WTC11 (cell line): ENCODE data around the gene FZD10. TPM values are rescaled to one million over a fixed set of nuclear protein-coding genes. Genes with fewer than 3 reads are reported as not detected.

Source experiments
- ATAC-seq: fragments of 200-7000 bp; cut with Tn5 transposase; 2 replicates; pipeline ENCODE4 v1.10.0; 2021; ENCODE audit warnings: mild to moderate bottlenecking, moderate library complexity
- CTCF ChIA-PET: fragments of 300-600 bp; sonication (Branson Sonifier 250); formaldehyde crosslinking; loops from one replicate; lab custom pipeline; 2021; ENCODE audit warnings: antibody characterized with exemption; lab: Charles Lee
- POLR2A ChIA-PET: fragments of 350-600 bp; sonication (Branson Sonifier 250); formaldehyde crosslinking; loops from one replicate; lab custom pipeline; 2021; ENCODE audit warnings: antibody characterized with exemption; lab: Charles Lee
- DNase-seq: peaks from one replicate; pipeline ENCODE4 v3.0.0; 2021; ENCODE audit warnings: low spot score
- H3K27ac Mint-ChIP-seq: 2 replicates; pipeline ENCODE4 v1.8.0; 2021; ENCODE audit warnings: mixed read lengths
- H3K27me3 Mint-ChIP-seq: 2 replicates; pipeline ENCODE4 v1.8.0; 2021; ENCODE audit warnings: low read depth, mild to moderate bottlenecking, moderate library complexity, mixed read lengths
- H3K36me3 Mint-ChIP-seq: 2 replicates; pipeline ENCODE4 v1.8.0; 2021; ENCODE audit warnings: mixed read lengths
- H3K4me1 Mint-ChIP-seq: 2 replicates; pipeline ENCODE4 v1.8.0; 2022; ENCODE audit warnings: mixed read lengths
- H3K4me3 Mint-ChIP-seq: 2 replicates; pipeline ENCODE4 v1.8.0; 2021; ENCODE audit warnings: mild to moderate bottlenecking, moderate library complexity, mixed read lengths
- H3K9me3 Mint-ChIP-seq: 2 replicates; pipeline ENCODE4 v1.8.0; 2021; ENCODE audit warnings: mixed read lengths
- CBFB ChIP-seq: sonication (generic); formaldehyde crosslinking; IDR thresholded peaks from 2 replicates; pipeline ENCODE4 v1.8.1; 2022; ENCODE audit warnings: mild to moderate bottlenecking, low read depth, missing genetic modification reagents
- CDX4 ChIP-seq: fragments of 250-450 bp; sonication (Bioruptor Pico); IDR thresholded peaks from 2 replicates; pipeline ENCODE4 v1.9.0; 2021; ENCODE audit warnings: moderate library complexity, mild to moderate bottlenecking, inconsistent platforms, borderline replicate concordance
- FOXP4 ChIP-seq: sonication (generic); formaldehyde crosslinking; IDR thresholded peaks from 2 replicates; pipeline ENCODE4 v1.8.0; 2022; ENCODE audit warnings: mild to moderate bottlenecking, missing genetic modification reagents
- GABPB1 ChIP-seq: sonication (generic); formaldehyde crosslinking; IDR thresholded peaks from 2 replicates; pipeline ENCODE4 v1.8.1; 2023; ENCODE audit warnings: mild to moderate bottlenecking, missing genetic modification reagents
- HMGA2 ChIP-seq: fragments of 250-450 bp; sonication (Bioruptor Pico); IDR thresholded peaks from 2 replicates; pipeline ENCODE4 v1.4.0; 2021; ENCODE audit warnings: mild to moderate bottlenecking, moderate library complexity
- IRF1 ChIP-seq: sonication (generic); formaldehyde crosslinking; IDR thresholded peaks from 2 replicates; pipeline ENCODE4 v1.8.0; 2023; ENCODE audit warnings: missing genetic modification reagents
- IRF2 ChIP-seq: sonication (generic); formaldehyde crosslinking; IDR thresholded peaks from 2 replicates; pipeline ENCODE4 v1.8.0; 2022; ENCODE audit warnings: low read depth, missing genetic modification reagents, borderline replicate concordance
- MXD4 ChIP-seq: fragments of 250-450 bp; sonication (Bioruptor Pico); IDR thresholded peaks from 2 replicates; pipeline ENCODE4 v1.8.0; 2021; ENCODE audit warnings: mild to moderate bottlenecking, moderate library complexity, borderline replicate concordance
- NFATC4 ChIP-seq: fragments of 250-450 bp; sonication (Bioruptor Pico); IDR thresholded peaks from 2 replicates; pipeline ENCODE4 v1.9.0; 2021; ENCODE audit warnings: mild to moderate bottlenecking
- PRDM15 ChIP-seq: sonication (generic); formaldehyde crosslinking; IDR thresholded peaks from 2 replicates; pipeline ENCODE4 v1.8.0; 2022; ENCODE audit warnings: missing genetic modification reagents
- PRRX2 ChIP-seq: fragments of 250-450 bp; sonication (Bioruptor Pico); IDR thresholded peaks from 2 replicates; pipeline ENCODE4 v1.8.0; 2021; ENCODE audit warnings: mild to moderate bottlenecking
- SMAD3 ChIP-seq: sonication (generic); formaldehyde crosslinking; IDR thresholded peaks from 2 replicates; pipeline ENCODE4 v1.8.0; 2022; ENCODE audit warnings: missing genetic modification reagents, mild to moderate bottlenecking, borderline replicate concordance
- SOX15 ChIP-seq: fragments of 250-450 bp; sonication (Bioruptor Pico); IDR thresholded peaks from 2 replicates; pipeline ENCODE4 v1.9.0; 2021; ENCODE audit warnings: mild to moderate bottlenecking
- STAT6 ChIP-seq: sonication (generic); formaldehyde crosslinking; conservative IDR thresholded peaks from 2 replicates; pipeline ENCODE4 v1.8.1; 2023; ENCODE audit warnings: mild to moderate bottlenecking, low read depth, missing genetic modification reagents, moderate library complexity
- ZMAT4 ChIP-seq: fragments of 250-450 bp; sonication (Bioruptor Pico); IDR thresholded peaks from 2 replicates; pipeline ENCODE4 v1.9.0; 2021; ENCODE audit warnings: mild to moderate bottlenecking
- ZNF396 ChIP-seq: fragments of 250-450 bp; sonication (Bioruptor Pico); IDR thresholded peaks from 2 replicates; pipeline ENCODE4 v1.8.0; 2021; ENCODE audit warnings: mild to moderate bottlenecking, moderate library complexity, borderline replicate concordance
- ZNF423 ChIP-seq: fragments of 250-450 bp; sonication (Bioruptor Pico); IDR thresholded peaks from 2 replicates; pipeline ENCODE4 v2.1.2; 2022; ENCODE audit warnings: mild to moderate bottlenecking, moderate library complexity
- ZNF532 ChIP-seq: fragments of 250-450 bp; sonication (Bioruptor Pico); IDR thresholded peaks from 2 replicates; pipeline ENCODE4 v1.9.0; 2021; ENCODE audit warnings: mild to moderate bottlenecking, borderline replicate concordance
- total RNA-seq: library from RNA; stranded (reverse); gene quantifications from 3 replicates; pipeline ENCODE4 v1.2.3, GENCODE V29; 2021

Gene FZD10
- total RNA-seq, 1 experiment from 2014 or later = 1.1 TPM

GRCh38 chr12:130114952-130115351 is 47.3 kb upstream of the FZD10 start (continued):
- TF ChIP-seq ZNF532 (CRISPR knock-in tag) = no peak
- no peak for TF ChIP-seq GABPB1 (CRISPR knock-in tag)
- no peak for TF ChIP-seq PRDM15 (CRISPR knock-in tag)
- TF ChIP-seq ZNF423 (CRISPR knock-in tag) = no peak
- no peak for TF ChIP-seq IRF1 (CRISPR knock-in tag)
- no peak for TF ChIP-seq ZMAT4
- TF ChIP-seq IRF2 (CRISPR knock-in tag) = no peak

GRCh38 chr12:130115646-130116045 is 46.6 kb upstream of the FZD10 start:
- ChIA-PET CTCF (no interaction called here), POLR2A (no interaction called here)
- DNase-seq = no peak
- Mint-ChIP-seq H3K4me3 (no peak overlapping the region), H3K36me3 (peaks cover 35% of the 10 kb centered on the region), H3K9me3 (peaks cover 30% of the 10 kb centered on the region)
- ATAC-seq = no peak
- no peak for TF ChIP-seq CDX4 (CRISPR knock-in tag)
- TF ChIP-seq CBFB (CRISPR knock-in tag) = no peak
- no peak for TF ChIP-seq PRRX2 (CRISPR knock-in tag)
- TF ChIP-seq SOX15 (CRISPR knock-in tag) = no peak
- TF ChIP-seq IRF1 (CRISPR knock-in tag) = no peak
- TF ChIP-seq NFATC4 (CRISPR knock-in tag) = no peak
- TF ChIP-seq ZNF396 = no peak
- no peak for TF ChIP-seq STAT6 (CRISPR knock-in tag)
- no peak for TF ChIP-seq FOXP4 (CRISPR knock-in tag)
- no peak for TF ChIP-seq HMGA2 (CRISPR knock-in tag)
- TF ChIP-seq SMAD3 = no peak
- no peak for TF ChIP-seq MXD4 (CRISPR knock-in tag)
- TF ChIP-seq, all 79 proteins: peak for 0
- Mint-ChIP-seq H3K27me3 (peaks cover 1% of the 10 kb centered on the region), H3K4me1 (no peaks in the 10 kb centered on the region), H3K27ac (no peak overlapping the region)
